ENCODE measurements around the gene MYBL2.

The MYBL2 gene

DNA sequence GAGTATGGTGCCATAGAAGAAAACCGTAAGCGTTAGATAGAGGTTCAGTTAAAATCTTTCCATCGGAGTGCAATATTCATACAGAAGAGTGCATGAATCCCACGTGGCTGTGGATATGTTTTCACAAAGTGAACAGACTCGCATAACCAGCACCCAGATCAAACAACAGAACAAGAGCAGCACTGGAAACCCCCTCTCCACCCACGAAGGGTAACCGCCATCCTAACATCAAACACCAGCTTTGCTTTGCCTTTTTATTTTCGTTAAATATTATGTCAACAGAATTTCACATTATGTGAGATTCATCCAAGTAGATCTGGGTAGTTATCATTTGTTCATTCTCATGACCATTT, 55.2 kb downstream of the MYBL2 start:
- DNase-seq, result no peak

DNA sequence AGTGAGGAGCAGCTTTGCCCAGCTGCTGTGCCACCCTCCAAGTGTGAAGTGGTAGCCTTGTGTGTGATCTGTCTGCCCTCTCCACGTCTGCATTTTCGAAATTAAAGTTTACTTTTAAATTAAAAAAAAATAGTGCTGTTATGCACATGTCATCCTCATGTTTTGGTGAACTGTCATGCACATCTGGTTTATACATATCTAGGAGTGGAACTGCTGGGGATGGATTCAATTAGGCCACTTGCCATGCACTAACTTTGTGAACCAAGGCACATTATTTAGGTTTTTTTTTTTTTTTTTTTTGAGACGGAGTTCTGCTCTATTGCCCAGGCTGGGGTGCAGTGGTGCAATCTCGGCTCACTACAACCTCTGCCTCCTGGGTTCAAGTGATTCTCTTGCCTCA, 56.3 kb downstream of the MYBL2 start:
- no peak for DNase-seq

DNA sequence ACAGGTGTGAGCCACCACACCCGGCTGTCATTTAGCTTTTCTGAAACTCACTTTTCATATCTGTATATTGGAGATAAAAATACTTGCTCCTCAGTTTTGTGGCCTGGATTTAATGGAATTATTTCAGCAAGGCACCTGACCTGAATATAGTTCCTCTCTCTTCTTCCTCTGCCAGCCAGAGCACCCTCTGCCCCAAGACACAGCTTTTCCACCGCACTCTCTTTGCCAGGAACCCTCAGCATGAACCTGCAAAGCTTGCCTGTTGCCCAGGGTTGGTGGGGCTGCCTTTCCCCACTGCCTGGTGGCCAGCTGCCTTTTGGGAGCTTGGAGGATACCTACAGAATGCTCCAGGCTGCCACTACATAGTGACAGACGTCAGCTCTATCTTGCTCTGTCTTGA, 56.8 kb downstream of the MYBL2 start:
- no peak for DNase-seq

DNA sequence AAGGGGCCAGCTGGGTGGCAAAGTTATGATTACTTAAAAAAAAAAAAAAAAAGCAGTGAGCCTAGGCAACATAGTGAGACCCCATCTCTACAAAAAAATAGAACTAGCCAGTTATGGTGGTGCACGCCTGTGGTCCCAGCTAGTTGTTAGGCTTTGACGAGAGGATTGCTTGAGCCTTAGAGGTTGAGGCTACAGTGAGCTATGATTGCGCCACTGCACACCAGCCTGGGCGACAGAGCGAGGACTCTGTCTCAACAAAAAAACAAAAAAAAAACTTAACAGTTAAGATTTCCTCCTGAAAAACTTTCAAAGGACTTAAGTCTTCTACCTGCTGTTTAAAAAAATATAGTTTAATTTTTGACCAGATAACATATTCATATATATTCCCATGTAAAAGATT, 57.5 kb downstream of the MYBL2 start:
- no peak for DNase-seq

DNA sequence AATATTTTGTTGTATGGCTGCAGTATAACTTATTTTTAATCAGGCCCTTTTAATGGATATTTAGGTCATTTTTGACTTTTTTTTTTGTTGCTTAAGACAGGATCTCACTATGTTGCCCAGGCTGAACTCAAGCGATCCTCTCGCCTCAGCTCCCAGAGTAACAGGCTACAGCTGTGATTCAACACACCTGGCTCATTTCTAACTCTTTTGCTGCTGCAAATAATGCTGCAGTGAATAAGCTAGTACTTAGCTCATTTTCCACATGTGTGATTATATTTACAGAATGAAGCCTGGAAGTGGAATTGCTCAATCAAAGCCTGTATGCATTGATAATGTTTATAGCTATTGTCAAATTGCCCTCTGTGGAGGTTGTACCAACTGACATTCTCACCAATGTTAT, 58.8 kb downstream of the MYBL2 start:
- DNase-seq, result no peak

DNA sequence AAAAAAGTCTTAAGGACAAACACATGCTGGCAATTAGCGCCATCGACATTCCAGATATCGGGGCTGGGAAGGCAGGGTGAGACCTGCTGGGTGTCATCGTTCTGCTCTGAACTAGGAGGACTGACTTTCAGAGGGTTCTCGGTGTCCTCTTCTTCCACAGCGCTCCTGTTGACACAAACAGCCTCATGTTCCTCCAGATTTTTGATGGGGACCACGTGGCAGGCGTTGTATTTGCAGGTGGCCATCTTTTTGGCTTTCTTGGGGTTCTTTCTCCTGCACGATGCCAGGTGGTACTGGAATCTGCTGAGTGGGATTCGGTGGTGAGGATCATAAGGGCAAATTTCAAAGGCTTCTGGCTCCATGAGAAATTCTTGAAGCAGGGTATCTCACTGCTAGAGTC, 59.4 kb downstream of the MYBL2 start:
- DNase-seq, result no peak

DNA sequence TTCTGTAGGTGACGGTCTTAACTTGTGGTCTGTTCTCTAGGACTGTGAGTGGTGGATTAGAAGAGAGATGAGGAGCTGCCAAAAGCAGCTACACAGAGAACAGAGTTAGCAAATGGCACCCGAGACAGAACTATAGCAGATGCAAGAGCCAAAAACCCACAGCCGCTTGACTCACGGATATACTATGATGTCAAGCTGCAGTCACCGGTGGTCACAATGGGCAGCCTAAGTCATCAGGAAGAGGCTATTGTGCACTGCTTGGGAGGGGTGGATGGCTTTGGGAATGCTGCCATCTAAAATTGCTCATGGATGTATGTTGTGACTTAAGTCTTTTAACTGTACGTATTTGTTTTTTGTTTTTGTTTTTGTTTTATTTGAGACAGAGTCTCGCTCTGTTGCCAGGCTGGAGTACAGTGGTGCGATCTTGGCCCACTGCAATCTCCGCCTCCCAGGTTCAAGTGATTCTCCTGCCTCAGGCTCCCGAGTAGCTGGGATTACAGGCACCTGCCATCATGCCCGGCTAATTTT, 60.0 kb downstream of the MYBL2 start, which contains the start of gene GTSF1L:
Gene GTSF1L, minus strand, starts transcription at position 192 of the 528 bp plus-strand sequence. CDS start 308 bp downstream, outside the sequence.
- no peak for DNase-seq

DNA sequence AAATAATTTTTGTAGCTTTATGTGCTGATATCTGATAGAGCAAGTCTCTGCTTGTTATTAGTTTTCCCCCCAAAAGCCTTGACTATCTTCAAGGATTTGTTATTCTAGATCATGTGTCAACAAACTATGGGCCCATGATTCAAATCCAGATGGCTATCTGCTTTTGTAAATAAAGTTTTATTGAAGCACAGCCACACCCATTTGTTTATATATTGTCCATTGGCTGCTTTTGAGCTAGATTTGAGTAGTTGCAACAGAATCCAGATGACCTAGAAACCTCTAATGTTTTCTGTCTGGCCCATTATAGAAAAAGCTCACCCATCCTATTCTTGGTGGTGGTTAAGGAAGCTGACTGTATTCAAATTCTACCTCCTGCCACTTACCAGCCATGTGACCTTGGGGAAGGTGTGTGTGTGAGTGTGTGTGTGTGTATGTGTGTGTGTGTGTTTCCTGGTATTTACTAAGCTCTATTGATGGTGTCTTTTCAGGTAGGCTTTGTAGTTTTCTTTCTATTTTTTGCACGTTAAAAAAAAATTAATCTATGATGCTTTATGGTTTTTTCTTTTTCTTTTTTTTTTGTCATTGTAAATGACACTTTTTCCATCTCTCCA, 61.2 kb downstream of the MYBL2 start:
- DNase-seq, result no peak

DNA sequence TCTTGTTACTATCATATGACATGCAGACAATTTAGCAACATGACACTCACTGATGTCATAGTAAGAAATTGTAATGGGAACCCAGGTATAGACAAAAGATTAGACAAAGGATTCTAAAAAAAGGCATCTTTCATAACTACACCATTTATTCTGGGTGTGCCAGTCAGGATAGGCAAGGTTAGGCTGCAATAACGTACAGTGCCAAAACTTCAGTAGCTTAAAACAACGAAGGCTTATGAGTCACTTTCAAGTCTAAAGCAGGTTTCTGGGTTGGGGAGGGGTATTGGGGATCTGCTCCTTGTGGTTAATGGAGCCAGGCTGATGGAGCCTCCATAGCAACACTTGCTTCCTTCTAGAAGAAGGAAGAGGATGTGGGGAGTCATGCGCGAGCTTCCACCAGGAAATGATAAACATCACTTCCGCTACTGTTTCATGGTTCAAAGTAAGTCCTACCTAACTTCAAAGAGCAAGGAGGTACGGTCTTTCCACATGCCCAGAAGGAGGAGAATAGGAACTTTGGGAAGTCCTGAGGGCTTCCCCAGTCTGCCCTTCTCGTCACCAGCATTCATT, 61.9 kb downstream of the MYBL2 start:
- no peak for DNase-seq

DNA sequence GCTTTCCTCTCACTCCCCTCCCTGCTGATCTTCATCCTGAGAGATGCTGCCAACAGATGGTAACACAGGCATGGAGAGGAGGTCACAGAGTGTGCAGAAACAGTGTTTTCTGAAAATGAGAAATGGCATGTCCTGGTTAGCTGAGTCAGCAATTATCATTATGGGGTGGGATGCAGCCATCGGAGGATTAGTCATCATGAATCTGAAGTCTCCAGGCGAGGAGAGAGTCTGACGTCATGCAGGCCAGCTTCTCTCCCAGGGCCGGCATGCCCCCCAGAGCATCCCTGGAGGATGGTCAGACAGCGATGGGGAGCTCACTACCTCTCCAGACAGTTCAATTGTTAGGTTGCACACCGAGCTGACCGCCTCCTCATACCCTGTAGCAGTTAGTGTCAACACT, 64.6 kb downstream of the MYBL2 start:
- no peak for DNase-seq

DNA sequence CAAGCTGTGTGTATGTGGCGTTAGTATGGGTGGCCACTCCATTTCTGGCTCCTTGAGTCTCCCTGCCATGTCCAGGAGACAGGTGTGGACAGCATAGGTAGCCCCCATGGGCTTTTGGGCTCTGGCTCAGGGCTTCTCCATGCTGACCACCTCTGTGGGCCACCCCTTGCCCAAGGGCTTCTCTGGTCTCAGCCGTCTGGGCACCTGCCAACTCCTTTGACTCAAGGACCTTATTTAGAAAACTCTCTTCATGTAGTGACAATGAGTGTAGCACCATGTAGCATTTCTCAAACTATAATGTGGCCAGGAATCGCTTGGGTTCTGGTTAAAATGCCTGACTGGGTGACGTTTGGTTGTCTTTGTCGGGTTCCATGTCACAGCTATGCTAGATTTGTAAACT, 65.0 kb downstream of the MYBL2 start:
- DNase-seq, result no peak

DNA sequence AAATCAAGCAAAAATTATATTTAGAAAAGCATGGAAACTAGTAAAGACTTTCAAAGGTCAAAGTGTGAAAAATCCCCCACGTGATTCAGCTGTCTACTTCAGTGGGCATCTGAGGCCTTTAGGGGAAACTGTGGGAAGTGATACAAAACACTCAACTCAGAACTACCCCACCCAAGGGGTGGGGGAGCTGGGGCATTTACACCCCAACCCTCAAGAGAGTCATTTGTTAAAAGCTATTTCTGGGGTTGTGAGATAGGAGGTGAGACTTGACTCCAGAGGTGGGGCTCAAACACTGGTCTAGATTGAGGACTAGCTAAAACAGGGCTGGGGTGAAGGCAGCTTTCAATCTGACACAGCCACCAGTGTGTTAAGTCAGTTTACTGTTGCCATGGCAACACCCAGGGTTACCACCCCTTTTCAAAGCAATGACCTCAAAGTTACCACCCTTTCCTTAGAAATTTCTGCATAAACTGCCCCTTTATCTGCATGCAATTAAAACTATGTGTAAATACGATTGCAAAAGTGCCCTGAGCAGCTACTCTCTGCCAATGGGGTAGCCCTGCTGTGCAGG, 69.8 kb downstream of the MYBL2 start:
- DNase-seq, result no peak

DNA sequence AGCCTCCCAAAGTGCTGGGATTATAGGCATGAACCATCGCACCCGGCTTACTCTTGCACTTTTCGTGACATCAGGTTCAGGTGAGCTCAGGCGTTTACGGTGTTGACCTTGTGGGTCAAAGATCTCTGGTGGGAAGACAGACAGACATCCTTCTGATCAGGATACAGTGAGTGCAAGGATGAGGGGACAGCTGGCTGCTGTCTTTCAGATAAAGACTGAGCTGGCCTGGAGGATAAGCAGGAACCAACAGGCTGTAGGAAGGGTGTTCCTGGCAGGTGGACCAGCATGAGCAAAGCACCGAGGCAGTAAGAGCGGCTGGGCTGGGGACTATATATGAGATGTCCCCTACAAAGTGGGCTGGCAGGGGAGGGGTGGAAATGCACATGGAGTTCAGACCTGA, 71.0 kb downstream of the MYBL2 start:
- DNase-seq, result no peak

DNA sequence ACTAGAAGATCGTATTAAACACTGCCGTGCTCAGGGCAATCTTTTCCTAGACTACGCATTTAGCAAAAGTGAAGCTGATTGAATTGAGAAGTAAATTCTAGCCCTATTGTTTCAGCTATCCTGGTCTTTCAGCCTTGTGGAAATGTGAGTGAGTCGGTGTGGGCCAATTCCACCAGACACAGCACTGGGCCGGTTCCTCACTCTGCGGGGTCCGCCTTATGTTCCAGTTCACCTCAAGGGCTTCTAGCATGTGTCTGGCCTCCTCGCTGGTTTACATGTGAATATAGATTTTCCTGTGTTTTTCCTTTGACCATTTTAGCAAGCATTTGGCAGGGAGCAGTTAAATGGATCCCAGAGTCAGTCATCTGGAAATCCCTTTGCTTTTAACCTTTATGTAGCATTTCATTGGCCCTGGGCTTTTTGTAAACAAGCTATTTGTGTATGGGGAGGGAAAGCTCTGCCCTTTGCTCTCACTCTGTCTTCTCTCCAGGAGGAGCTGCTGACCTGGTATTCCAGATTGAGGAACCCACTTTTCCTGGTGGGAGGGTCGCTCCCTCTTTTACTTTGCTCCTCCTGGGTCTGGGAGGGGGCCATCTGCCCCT, 72.3 kb downstream of the MYBL2 start:
- DNase-seq, result no peak

DNA sequence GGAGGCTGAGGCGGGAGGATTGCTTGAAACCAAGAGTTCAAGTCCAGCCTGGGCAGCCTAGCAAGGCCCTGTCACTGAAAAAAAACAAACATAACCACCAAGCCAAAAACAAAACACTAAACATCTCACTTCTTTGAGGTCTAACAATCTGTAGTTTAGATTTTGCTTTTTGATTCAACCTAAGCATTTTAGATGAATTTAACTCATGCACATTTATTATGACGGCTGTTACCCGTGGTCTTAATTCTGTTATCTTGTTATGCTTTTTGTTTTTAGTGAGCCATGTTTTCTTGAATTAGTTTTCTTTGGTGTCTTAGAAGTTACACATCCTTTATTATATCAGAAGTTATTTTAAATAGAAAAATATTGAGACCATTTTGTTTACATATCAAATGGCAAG, 73.7 kb downstream of the MYBL2 start:
- no peak for DNase-seq

DNA sequence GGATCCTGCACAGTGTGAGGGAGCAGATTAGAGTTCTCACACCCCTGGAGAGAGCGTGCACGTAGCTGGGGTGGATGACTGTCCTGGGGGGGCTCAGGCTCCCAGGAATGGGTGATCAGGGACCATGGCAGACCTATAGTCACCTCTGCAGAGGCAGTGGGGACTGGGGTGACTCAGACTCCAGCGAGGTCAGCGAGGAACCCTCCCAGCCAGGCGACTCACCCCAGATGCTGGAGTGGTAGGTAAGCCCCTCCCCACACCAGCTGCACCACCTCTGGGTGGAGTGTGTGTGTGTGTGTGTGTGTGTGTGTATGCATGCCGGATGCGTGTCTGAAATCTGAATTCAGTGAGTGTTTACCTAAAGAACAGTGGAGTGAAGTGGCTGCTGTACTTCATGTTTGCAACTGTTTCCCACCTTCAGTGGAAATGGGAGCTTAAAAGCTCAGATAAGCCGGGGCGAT, 77.3 kb downstream of the MYBL2 start:
- DNase-seq, result no peak

DNA sequence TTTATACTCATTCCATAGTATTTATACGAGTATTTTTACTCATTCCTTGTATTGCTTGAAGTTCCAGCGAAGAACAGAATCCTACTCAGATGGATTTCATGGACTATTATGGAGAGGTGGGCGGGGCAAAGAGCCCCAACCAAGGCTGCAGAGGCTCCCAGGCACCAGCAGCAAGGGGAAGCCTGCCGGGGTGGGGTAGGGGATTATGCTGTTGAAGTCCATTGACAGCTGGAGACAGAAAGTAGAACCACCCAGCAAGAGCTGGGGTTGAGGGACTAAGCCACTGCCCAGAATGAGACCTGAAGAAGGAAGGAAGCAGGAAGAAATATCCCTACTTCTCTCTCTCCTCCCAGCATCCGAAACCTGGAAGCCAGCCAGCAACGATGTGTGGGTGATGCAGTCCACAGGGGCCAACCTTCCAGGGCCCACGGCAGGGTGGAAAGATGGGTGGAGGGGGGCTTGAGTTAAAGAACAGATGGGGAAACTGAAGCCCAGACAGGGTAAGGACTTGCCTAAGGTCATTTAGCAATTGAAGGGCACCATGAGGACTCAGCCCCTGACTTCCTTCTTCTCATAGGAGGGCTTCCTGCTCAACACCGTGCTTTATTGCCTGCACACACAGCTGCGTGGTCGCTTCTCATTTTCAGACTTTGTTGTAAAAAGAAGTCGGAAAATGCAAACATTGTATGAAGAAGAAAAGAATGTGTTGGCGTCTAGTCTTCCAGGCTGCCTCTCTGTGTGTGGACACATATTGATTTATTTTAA, 78.2 kb downstream of the MYBL2 start:
- DNase-seq, result no peak

DNA sequence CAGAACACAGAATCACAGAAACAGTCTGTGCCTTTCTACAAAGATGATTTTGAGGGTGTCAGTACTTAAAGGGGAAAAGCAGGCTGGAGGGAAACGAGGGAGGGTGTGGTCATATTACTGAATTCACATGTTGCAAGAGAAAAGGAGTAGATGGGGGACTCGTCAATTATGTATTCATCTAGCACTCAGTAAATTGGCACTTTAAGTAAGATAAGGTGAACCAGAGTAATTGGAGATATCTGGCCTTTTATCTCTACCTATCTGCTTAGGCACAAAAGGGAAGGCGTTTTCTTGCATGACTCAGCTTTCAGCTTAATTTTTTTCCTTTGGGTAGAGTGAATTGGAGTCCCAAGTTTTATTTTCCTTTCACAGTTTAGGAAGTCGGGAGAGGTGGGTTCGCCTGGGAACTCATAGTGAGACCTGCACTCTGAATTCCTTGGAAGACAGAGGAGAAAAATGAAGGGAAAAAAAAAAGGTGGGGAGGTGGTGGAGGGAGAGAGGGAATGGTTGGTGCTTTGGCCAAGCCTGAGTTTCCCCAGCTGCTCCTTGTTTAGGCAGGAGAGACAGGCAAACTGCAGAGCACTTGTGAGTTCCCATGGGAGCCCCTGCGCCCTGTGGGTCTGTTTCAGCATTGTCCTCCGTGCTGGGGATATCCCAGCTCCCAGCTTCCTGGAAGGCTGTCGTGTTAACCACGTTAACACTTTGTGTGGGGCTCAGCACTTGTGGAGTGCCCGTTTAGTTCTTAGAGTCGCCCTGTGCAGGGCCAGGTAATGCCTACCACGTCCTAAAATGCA, 79.6 kb downstream of the MYBL2 start:
- no peak for DNase-seq

DNA sequence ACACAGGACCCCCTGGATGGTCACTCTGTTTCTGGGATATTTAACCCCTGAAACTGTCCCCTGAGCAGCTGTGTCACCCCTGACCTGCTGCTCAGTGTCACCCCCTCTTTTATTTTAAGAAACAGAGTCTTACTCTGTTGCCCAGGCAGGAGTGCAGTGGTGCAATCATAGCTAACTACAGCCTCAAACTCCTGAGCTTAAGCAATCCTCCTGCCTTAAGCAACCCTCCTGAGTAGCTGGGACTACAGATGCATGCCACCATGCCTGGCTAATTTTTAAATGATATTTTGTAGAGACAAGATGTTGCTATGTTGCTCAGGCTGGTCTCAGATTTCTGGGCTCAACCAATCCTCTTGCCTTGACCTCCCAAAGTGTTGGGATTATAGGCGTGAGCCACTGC, 81.4 kb downstream of the MYBL2 start:
- no peak for DNase-seq

DNA sequence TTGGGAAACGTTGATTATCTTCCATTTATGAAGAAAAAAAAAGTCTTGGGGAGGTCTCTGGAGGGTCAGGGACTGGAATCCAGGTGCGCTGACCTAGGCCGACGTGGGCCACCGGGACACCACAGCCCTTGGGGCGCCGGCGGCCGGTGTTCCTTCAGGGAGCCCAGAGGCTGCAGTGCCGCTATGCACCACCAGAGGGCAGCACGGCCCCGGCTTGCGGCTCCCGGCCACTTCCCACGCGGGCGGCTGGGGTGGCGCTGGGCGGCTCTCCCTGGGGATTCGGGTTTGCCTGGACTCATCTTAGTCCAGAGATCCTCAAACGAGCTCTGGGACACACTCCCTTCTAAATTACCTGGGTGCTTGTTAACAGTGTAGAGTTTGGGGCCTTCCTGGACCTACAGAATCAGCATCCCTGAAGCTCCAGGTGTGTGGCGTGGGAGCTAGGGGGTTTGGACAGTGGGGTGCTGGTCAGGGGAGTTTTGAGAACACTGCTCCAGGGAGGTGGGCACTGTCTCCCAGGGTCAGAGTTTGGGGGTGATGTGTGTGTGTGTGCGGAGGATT, 82.9 kb downstream of the MYBL2 start:
- DNase-seq, result peak in 50 of 51 donors; percentile 5 to 91 (median 56)

DNA sequence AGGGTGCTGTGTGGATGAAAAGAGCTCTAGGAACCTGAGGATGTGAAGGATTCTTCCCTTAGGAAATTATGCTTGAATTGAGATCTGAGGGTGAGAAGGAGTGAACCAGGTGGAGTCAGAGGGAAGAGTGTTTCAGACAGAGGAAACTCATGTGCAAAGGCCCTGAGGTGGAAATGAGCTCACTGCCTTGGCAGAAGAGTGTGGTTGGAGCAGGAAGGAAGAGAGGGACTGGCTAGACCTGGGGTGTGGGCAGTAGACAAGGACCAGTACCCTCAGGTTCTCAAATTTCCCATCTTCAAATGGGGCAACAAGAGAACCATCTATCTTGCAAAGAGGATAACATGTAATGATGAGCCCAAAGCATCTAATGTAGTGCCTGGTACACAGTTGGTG, 83.9 kb downstream of the MYBL2 start:
- no peak for DNase-seq

Data from hypothalamus (tissue), 51 donors.